Activated CD4-positive, alpha-beta T cell treated with anti-CD3 and anti-CD28 coated beads, Interleukin-2, amount 10 ng/mL, durations not matched to agents 7 days and 5 days (primary cell): Measurements from ENCODE around the gene WASF3. TPM values are rescaled to one million over a fixed set of nuclear protein-coding genes. Genes with fewer than 3 reads are reported as not detected.

Source experiments
- CTCF ChIA-PET: fragments of 350-600 bp; sonication (Branson Sonifier 250); formaldehyde crosslinking; loops from one replicate; lab custom pipeline; 2021; ENCODE audit warnings: antibody characterized with exemption; lab: Charles Lee
- POLR2A ChIA-PET: fragments of 350-600 bp; sonication (Branson Sonifier 250); formaldehyde crosslinking; loops from one replicate; lab custom pipeline; 2021; ENCODE audit warnings: antibody characterized with exemption; lab: Charles Lee
- DNase-seq: peaks from one replicate; pipeline ENCODE4 v3.0.0-alpha.2; 2020
- H3K27ac Mint-ChIP-seq: one replicate; pipeline ENCODE4 v1.8.0; 2021; ENCODE audit warnings: mild to moderate bottlenecking, moderate library complexity, mixed read lengths
- H3K27me3 Mint-ChIP-seq: one replicate; pipeline ENCODE4 v1.8.0; 2021; ENCODE audit warnings: mixed read lengths
- H3K36me3 Mint-ChIP-seq: one replicate; pipeline ENCODE4 v1.8.0; 2021; ENCODE audit warnings: low read depth, mixed read lengths
- H3K4me1 Mint-ChIP-seq: one replicate; pipeline ENCODE4 v1.8.0; 2021; ENCODE audit warnings: mixed read lengths
- H3K4me3 Mint-ChIP-seq: one replicate; pipeline ENCODE4 v1.8.0; 2021; ENCODE audit warnings: mild to moderate bottlenecking, moderate library complexity, mixed read lengths
- H3K9me3 Mint-ChIP-seq: one replicate; pipeline ENCODE4 v1.8.0; 2021; ENCODE audit warnings: mixed read lengths
- total RNA-seq, 2 experiments: library from RNA; stranded (reverse); gene quantifications; one replicate each; pipeline ENCODE4 v1.2.3, GENCODE V29; 2021

Gene WASF3
- total RNA-seq, 2 experiments from 2014 or later = 0.12 TPM; not detected in 1

- H3K9me3 Mint-ChIP-seq = no peaks in the 10 kb centered on the region
- no peaks in the 10 kb centered on the region for H3K4me1 Mint-ChIP-seq
- H3K4me3 Mint-ChIP-seq = no peak overlapping the region
- POLR2A ChIA-PET = no interaction called here
- no peak overlapping the region for H3K27ac Mint-ChIP-seq
- CTCF ChIA-PET = interaction anchor here (0.6 kb wide), 1 partner anchor 168 kb away, joined by 3 read pairs; no protein-coding TSS in a partner anchor
- no peaks in the 10 kb centered on the region for H3K36me3 Mint-ChIP-seq
- no peak for DNase-seq
- H3K27me3 Mint-ChIP-seq = peaks cover 8% of the 10 kb centered on the region
These were observed 107.4 kb downstream of the WASF3 start for GRCh38 chr13:26664876-26665275.

- Mint-ChIP-seq H3K27me3 (peaks cover 12% of the 10 kb centered on the region), H3K4me1 (no peaks in the 10 kb centered on the region), H3K36me3 (no peaks in the 10 kb centered on the region), H3K27ac (no peak overlapping the region), H3K4me3 (no peak overlapping the region), H3K9me3 (no peaks in the 10 kb centered on the region)
- DNase-seq = no peak
- POLR2A ChIA-PET = no interaction called here
- CTCF ChIA-PET = no interaction called here
These were observed 111.1 kb downstream of the WASF3 start for GRCh38 chr13:26668357-26669146.

GRCh38 chr13:26673890-26674289, 116.4 kb downstream of the WASF3 start:
- no peak overlapping the region for H3K27ac Mint-ChIP-seq
- CTCF ChIA-PET = interaction anchor here (1.5 kb wide), 1 partner anchor 30 kb away, joined by 3 read pairs; no protein-coding TSS in a partner anchor
- DNase-seq = no peak
- peaks cover 4% of the 10 kb centered on the region for H3K4me1 Mint-ChIP-seq
- H3K27me3 Mint-ChIP-seq = peaks cover 11% of the 10 kb centered on the region
- H3K4me3 Mint-ChIP-seq = no peak overlapping the region
- no peaks in the 10 kb centered on the region for H3K9me3 Mint-ChIP-seq
- H3K36me3 Mint-ChIP-seq = no peaks in the 10 kb centered on the region
- POLR2A ChIA-PET = no interaction called here

GRCh38 chr13:26677156-26677555, 119.7 kb downstream of the WASF3 start:
- no peaks in the 10 kb centered on the region for H3K9me3 Mint-ChIP-seq

GRCh38 chr13:26678330-26678729, 120.8 kb downstream of the WASF3 start:
- H3K4me1 Mint-ChIP-seq = peaks cover 4% of the 10 kb centered on the region
- H3K36me3 Mint-ChIP-seq = no peaks in the 10 kb centered on the region
- H3K4me3 Mint-ChIP-seq = no peak overlapping the region
- no peak overlapping the region for H3K27ac Mint-ChIP-seq
- CTCF ChIA-PET = no interaction called here
- H3K27me3 Mint-ChIP-seq = peaks cover 4% of the 10 kb centered on the region
- POLR2A ChIA-PET = no interaction called here
- no peak for DNase-seq
- H3K9me3 Mint-ChIP-seq = no peaks in the 10 kb centered on the region

More at GRCh38 chr13:26677156-26677555, 119.7 kb downstream of the WASF3 start:
- ChIA-PET CTCF (no interaction called here), POLR2A (no interaction called here)
- no peak for DNase-seq
- Mint-ChIP-seq H3K27ac (no peak overlapping the region), H3K4me3 (no peak overlapping the region), H3K27me3 (peaks cover 8% of the 10 kb centered on the region), H3K4me1 (peaks cover 4% of the 10 kb centered on the region), H3K36me3 (no peaks in the 10 kb centered on the region)

- DNase-seq = no peak
- no peak overlapping the region for H3K27ac Mint-ChIP-seq
- H3K4me3 Mint-ChIP-seq = no peak overlapping the region
These were observed 121.3 kb downstream of the WASF3 start for GRCh38 chr13:26678796-26679195.

GRCh38 chr13:26679411-26680122, 122.1 kb downstream of the WASF3 start:
- H3K36me3 Mint-ChIP-seq = no peaks in the 10 kb centered on the region
- no peak overlapping the region for H3K27ac Mint-ChIP-seq
- no peaks in the 10 kb centered on the region for H3K9me3 Mint-ChIP-seq
- DNase-seq = no peak
- H3K4me1 Mint-ChIP-seq = peaks cover 4% of the 10 kb centered on the region
- POLR2A ChIA-PET = no interaction called here
- CTCF ChIA-PET = no interaction called here
- H3K4me3 Mint-ChIP-seq = no peak overlapping the region
- H3K27me3 Mint-ChIP-seq = peaks cover 4% of the 10 kb centered on the region

More at GRCh38 chr13:26678796-26679195, 121.3 kb downstream of the WASF3 start:
- H3K4me1 Mint-ChIP-seq = peaks cover 4% of the 10 kb centered on the region
- no peaks in the 10 kb centered on the region for H3K36me3 Mint-ChIP-seq
- peaks cover 4% of the 10 kb centered on the region for H3K27me3 Mint-ChIP-seq
- ChIA-PET CTCF (no interaction called here), POLR2A (no interaction called here)
- H3K9me3 Mint-ChIP-seq = no peaks in the 10 kb centered on the region

- no peaks in the 10 kb centered on the region for H3K36me3 Mint-ChIP-seq
- peaks cover 4% of the 10 kb centered on the region for H3K4me1 Mint-ChIP-seq
- POLR2A ChIA-PET = no interaction called here
- CTCF ChIA-PET = no interaction called here
- H3K27me3 Mint-ChIP-seq = peaks cover 4% of the 10 kb centered on the region
- no peak for DNase-seq
- no peak overlapping the region for H3K27ac Mint-ChIP-seq
- no peak overlapping the region for H3K4me3 Mint-ChIP-seq
- no peaks in the 10 kb centered on the region for H3K9me3 Mint-ChIP-seq
These were observed 122.6 kb downstream of the WASF3 start for GRCh38 chr13:26680123-26680450.

- Mint-ChIP-seq H3K9me3 (no peaks in the 10 kb centered on the region), H3K4me1 (peaks cover 4% of the 10 kb centered on the region), H3K4me3 (no peak overlapping the region), H3K27ac (no peak overlapping the region), H3K36me3 (no peaks in the 10 kb centered on the region), H3K27me3 (peaks cover 4% of the 10 kb centered on the region)
- no peak for DNase-seq
- ChIA-PET CTCF (no interaction called here), POLR2A (no interaction called here)
These were observed 123.1 kb downstream of the WASF3 start for GRCh38 chr13:26680572-26680971.

- H3K9me3 Mint-ChIP-seq = no peaks in the 10 kb centered on the region
- no peak for DNase-seq
- no peak overlapping the region for H3K27ac Mint-ChIP-seq
- H3K4me1 Mint-ChIP-seq = peaks cover 4% of the 10 kb centered on the region
- no peak overlapping the region for H3K4me3 Mint-ChIP-seq
- POLR2A ChIA-PET = no interaction called here
- peaks cover 4% of the 10 kb centered on the region for H3K27me3 Mint-ChIP-seq
- H3K36me3 Mint-ChIP-seq = no peaks in the 10 kb centered on the region
- CTCF ChIA-PET = no interaction called here
These were observed 123.6 kb downstream of the WASF3 start for GRCh38 chr13:26681036-26681435.

- Mint-ChIP-seq H3K4me1 (no peaks in the 10 kb centered on the region), H3K27me3 (no peaks in the 10 kb centered on the region), H3K9me3 (no peaks in the 10 kb centered on the region), H3K36me3 (no peaks in the 10 kb centered on the region), H3K27ac (no peak overlapping the region), H3K4me3 (no peak overlapping the region)
- no peak for DNase-seq
- POLR2A ChIA-PET = no interaction called here
- CTCF ChIA-PET = interaction anchor here (1.1 kb wide), 1 partner anchor 16 kb away, joined by 3 read pairs; no protein-coding TSS in a partner anchor
These were observed 125.1 kb downstream of the WASF3 start for GRCh38 chr13:26682606-26683005.

- ChIA-PET POLR2A (no interaction called here), CTCF (interaction anchor here (0.9 to 1.4 kb wide), 2 partner anchors 9 to 11 kb away, joined by 3 to 4 read pairs; no protein-coding TSS in a partner anchor)
- no peak overlapping the region for H3K27ac Mint-ChIP-seq
- no peak overlapping the region for H3K4me3 Mint-ChIP-seq
- no peaks in the 10 kb centered on the region for H3K27me3 Mint-ChIP-seq
- no peaks in the 10 kb centered on the region for H3K9me3 Mint-ChIP-seq
- DNase-seq = no peak
- no peaks in the 10 kb centered on the region for H3K36me3 Mint-ChIP-seq
- H3K4me1 Mint-ChIP-seq = no peaks in the 10 kb centered on the region
These were observed 128.1 kb downstream of the WASF3 start for GRCh38 chr13:26685606-26686005.

- no peaks in the 10 kb centered on the region for H3K4me1 Mint-ChIP-seq
- POLR2A ChIA-PET = no interaction called here
- no peak for DNase-seq
- no peak overlapping the region for H3K4me3 Mint-ChIP-seq
- peaks cover 3% of the 10 kb centered on the region for H3K9me3 Mint-ChIP-seq
- H3K27me3 Mint-ChIP-seq = no peaks in the 10 kb centered on the region
- H3K27ac Mint-ChIP-seq = no peak overlapping the region
- no peaks in the 10 kb centered on the region for H3K36me3 Mint-ChIP-seq
- CTCF ChIA-PET = interaction anchor here (0.8 kb wide), 1 partner anchor 12 kb away, joined by 3 read pairs; no protein-coding TSS in a partner anchor
These were observed 128.8 kb downstream of the WASF3 start for GRCh38 chr13:26686285-26686684.
